ENCODE measurements around the gene SNX33.

GRCh38 chr15:75656813-75657212, 9.1 kb downstream of the SNX33 start:
- TF ChIP-seq CTCF (conservative IDR thresholded peaks at IDR 0.05; ENCODE audit: low read depth, low read length) (no peak), EZH2 (IDR thresholded peaks at IDR 0.05; ENCODE audit: low read length, unreplicated experiment) (no peak), EZH2phosphoT487 (IDR thresholded peaks at IDR 0.05; ENCODE audit: borderline replicate concordance, low read length) (no peak)

Measured in PC-3 (cell line).